Thymus (tissue), 11 donors: ENCODE data around the gene TUFM. TPM values are rescaled to one million over a fixed set of nuclear protein-coding genes. Genes with fewer than 3 reads are reported as not detected.
"Not testable (repeated sequence)": the region's sequence is repeated elsewhere in the genome, so short reads cannot be mapped to it uniquely, and the experiment has no call there.

Experiments
- DNase-seq, 9 donors: peaks; one replicate each; pipeline ENCODE4 v3.0.0-alpha.2; 2013; ENCODE audit warnings: low spot score in 9 of 9, low read depth in 6 of 9, missing footprints in 1 of 9
- H3K27ac ChIP-seq, 2 donors: one replicate each; pipeline ENCODE4 v1.5.1; 2013; ENCODE audit warnings: control low read depth in 1 of 2, low read depth in 1 of 2, low read length in 1 of 2, mild to moderate bottlenecking in 1 of 2, moderate library complexity in 1 of 2
- H3K27me3 ChIP-seq, 2 donors: one replicate each; pipeline ENCODE4 v1.5.1; 2013; ENCODE audit warnings: low read length in 1 of 2; ENCODE audit not compliant: control insufficient read depth in 2 of 2, insufficient read depth in 1 of 2
- H3K36me3 ChIP-seq, 2 donors: one replicate each; pipeline ENCODE4 v1.5.1; 2013; ENCODE audit warnings: low read length in 1 of 2, mild to moderate bottlenecking in 1 of 2, moderate library complexity in 1 of 2; ENCODE audit not compliant: control insufficient read depth in 2 of 2, insufficient read depth in 2 of 2
- H3K4me1 ChIP-seq, 2 donors: one replicate each; pipeline ENCODE4 v1.5.1; 2013; ENCODE audit warnings: low read length in 2 of 2; ENCODE audit not compliant: control insufficient read depth in 2 of 2, insufficient read depth in 2 of 2
- H3K4me3 ChIP-seq, 2 donors: one replicate each; pipeline ENCODE4 v1.5.1; 2013; ENCODE audit warnings: low read length in 2 of 2, control low read depth in 1 of 2, mild to moderate bottlenecking in 1 of 2
- H3K9me3 ChIP-seq, 2 donors: one replicate each; pipeline ENCODE4 v1.5.1; 2013; ENCODE audit warnings: low read length in 1 of 2, mild to moderate bottlenecking in 1 of 2; ENCODE audit not compliant: control insufficient read depth in 2 of 2, insufficient read depth in 1 of 2
- WGBS: extraction: QIAGEN DNeasy Blood & Tissue Kit; methylation state at CpG from one replicate; pipeline ENCODE4 v1.1.7; 2013; 5-methylcytosine and 5-hydroxymethylcytosine counted together
- polyA plus RNA-seq: library from polyadenylated mRNA; stranded (reverse); fragments of 200-250 nt; gene quantifications from one replicate; pipeline ENCODE4 v1.2.3, GENCODE V29; 2013
- total RNA-seq: library from RNA; stranded (reverse); fragments of 120-200 nt; gene quantifications from one replicate; pipeline ENCODE4 v1.2.4, GENCODE V29; 2013
- donor health status: healthy.

Gene TUFM
- total and polyA plus RNA-seq, 2 donors, result 94.2 to 208 TPM

DNA sequence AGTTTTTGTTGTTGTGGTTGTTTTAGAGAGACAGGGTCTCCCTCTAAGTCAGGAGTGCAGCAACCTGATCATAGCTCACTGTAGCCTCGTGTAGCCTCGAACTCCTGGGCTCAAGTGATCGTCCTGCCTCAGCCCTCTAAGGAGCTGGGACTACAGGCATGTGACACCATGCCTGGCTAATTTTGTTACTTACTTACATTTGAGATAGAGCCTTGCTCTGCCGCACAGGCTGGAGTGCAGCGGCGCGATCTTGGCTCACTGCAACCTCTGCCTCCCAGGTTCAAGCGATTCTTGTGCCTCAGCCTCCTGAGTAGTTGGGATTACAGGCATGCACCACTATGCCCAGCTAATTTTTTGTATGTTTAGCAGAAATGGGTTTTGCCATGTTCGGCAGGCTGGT, 21.5 kb upstream of the TUFM start:
- not testable (repeated sequence) for H3K27me3 ChIP-seq, DNase-seq, H3K4me3 ChIP-seq, H3K27ac ChIP-seq, H3K9me3 ChIP-seq
- Histone ChIP-seq H3K4me1 (peaks cover 0 to 16% of the 10 kb centered on the region in 2 donors), H3K36me3 (peaks cover 57 to 65% of the 10 kb centered on the region in 2 donors)
- 98% methylated on average over 9 of the region's 9 CpGs for WGBS

- 97% methylated on average over 13 of the region's 13 CpGs for WGBS
- Histone ChIP-seq H3K4me1 (peaks cover 0 to 21% of the 10 kb centered on the region in 2 donors), H3K4me3 (no peak overlapping the region), H3K36me3 (peaks cover 53 to 61% of the 10 kb centered on the region in 2 donors), H3K9me3 (peaks cover 0 to 2% of the 10 kb centered on the region in 2 donors), H3K27me3 (no peaks in the 10 kb centered on the region), H3K27ac (no peak overlapping the region)
- no peak for DNase-seq
These were observed 21.1 kb upstream of the TUFM start for GRCh38 chr16:28867241-28867640.

- Histone ChIP-seq H3K36me3 (peaks cover 46 to 54% of the 10 kb centered on the region in 2 donors), H3K27ac (no peak overlapping the region), H3K9me3 (peaks cover 0 to under 1% of the 10 kb centered on the region in 2 donors), H3K4me3 (no peak overlapping the region), H3K4me1 (peaks cover 0 to 25% of the 10 kb centered on the region in 2 donors), H3K27me3 (no peaks in the 10 kb centered on the region)
- no peak for DNase-seq
- WGBS, result 96% methylated on average over 17 of the region's 17 CpGs
These were observed 20.3 kb upstream of the TUFM start for GRCh38 chr16:28866454-28866804.

- Histone ChIP-seq H3K36me3 (peaks cover 41 to 48% of the 10 kb centered on the region in 2 donors), H3K27me3 (no peaks in the 10 kb centered on the region), H3K4me1 (peaks cover 0 to 25% of the 10 kb centered on the region in 2 donors), H3K4me3 (no peak overlapping the region), H3K27ac (no peak overlapping the region), H3K9me3 (no peaks in the 10 kb centered on the region)
- WGBS, result 94% methylated on average over 32 of the region's 32 CpGs
- no peak for DNase-seq
These were observed 19.7 kb upstream of the TUFM start for GRCh38 chr16:28865722-28866453.

GRCh38 chr16:28865001-28865688, 19.0 kb upstream of the TUFM start:
- peaks cover 33 to 41% of the 10 kb centered on the region in 2 donors for H3K36me3 ChIP-seq
- 98% methylated on average over 12 of the region's 12 CpGs for WGBS
- no peak for DNase-seq
- no peak overlapping the region for H3K27ac ChIP-seq
- H3K4me1 ChIP-seq, result peaks cover 0 to 25% of the 10 kb centered on the region in 2 donors
- no peaks in the 10 kb centered on the region for H3K27me3 ChIP-seq
- no peak overlapping the region for H3K4me3 ChIP-seq
- no peaks in the 10 kb centered on the region for H3K9me3 ChIP-seq

DNA sequence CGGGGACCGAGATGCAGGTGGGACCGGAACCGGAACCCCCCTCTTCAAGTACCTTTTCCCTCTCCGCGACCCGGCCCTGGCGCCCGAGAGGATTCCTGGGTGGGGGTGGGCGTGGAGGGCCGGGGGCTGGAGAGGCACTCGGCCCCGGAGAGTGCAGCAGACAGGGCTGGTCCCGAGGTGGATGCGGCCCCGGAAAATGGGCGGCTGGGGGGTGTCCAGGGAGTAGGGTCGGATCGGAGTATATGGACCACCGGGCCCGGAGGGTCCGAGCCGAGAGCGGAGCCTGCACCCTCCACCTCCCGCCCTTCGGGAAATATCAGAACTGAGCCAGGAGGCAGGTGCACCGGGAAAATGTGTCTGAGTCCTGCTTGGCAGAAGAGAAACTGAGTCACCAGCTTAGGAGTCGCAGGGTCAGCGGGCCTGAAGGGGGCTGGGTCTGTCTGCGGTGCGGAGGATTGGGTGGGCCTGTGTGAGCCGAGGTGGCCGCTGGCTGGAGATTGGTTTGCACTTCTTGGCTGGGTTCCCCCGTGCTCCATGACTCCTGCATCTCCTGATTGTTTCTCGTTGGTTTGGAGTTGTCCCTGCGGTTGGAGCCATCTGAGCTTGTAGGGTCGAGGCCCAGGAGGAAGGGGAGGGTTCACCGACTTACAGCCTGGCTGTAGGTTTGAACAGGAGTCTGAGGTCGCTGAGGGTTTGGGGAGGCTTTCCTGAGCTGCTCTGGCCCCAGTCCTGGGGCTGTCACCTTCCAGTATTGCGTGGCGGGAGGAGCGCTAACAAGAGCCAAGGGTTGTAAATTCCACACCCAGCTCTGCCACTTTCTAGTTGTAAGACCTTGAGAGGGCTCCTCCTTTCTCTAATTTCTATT, 18.0 kb upstream of the TUFM start:
- H3K9me3 ChIP-seq, result no peaks in the 10 kb centered on the region
- peaks cover 24 to 31% of the 10 kb centered on the region in 2 donors for H3K36me3 ChIP-seq
- DNase-seq, result peak in 1 of 9 donors; percentile 27
- H3K4me1 ChIP-seq, result peaks cover 0 to 25% of the 10 kb centered on the region in 2 donors
- 6% methylated on average over 42 of the region's 42 CpGs for WGBS
- H3K4me3 ChIP-seq, result peak overlapping the region; percentile 83 to 96
- H3K27me3 ChIP-seq, result no peaks in the 10 kb centered on the region
- peak overlapping the region; percentile 94 to 99 for H3K27ac ChIP-seq

DNA sequence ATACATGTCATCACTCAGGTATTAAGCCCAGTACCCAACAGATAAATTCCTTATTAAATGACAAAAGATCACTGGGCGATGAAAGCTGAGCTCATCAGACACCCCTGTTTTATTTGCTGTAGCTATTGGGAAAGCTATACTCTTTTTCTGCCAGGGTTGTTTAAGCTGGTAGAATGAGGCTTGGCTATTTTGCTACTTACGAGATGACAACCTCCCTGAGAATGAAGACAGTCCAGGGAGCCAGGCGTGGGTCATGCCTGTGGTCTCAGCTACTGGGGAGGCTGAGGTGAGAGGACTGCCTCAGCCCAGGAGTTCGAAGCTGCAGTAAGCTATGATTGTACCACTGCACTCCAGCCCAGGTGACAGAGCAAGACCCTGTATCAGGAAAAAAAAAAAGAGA, 13.2 kb upstream of the TUFM start:
- no peak for DNase-seq
- Histone ChIP-seq H3K4me3 (no peak overlapping the region), H3K36me3 (no peaks in the 10 kb centered on the region), H3K9me3 (no peaks in the 10 kb centered on the region), H3K27ac (no peak overlapping the region), H3K27me3 (no peaks in the 10 kb centered on the region), H3K4me1 (peaks cover 0 to 16% of the 10 kb centered on the region in 2 donors)
- 98% methylated on average over 4 of the region's 4 CpGs for WGBS

- H3K4me3 ChIP-seq, result no peak overlapping the region
- H3K36me3 ChIP-seq, result no peaks in the 10 kb centered on the region
- WGBS, result 96% methylated on average over 8 of the region's 8 CpGs
- peaks cover 0 to 13% of the 10 kb centered on the region in 2 donors for H3K4me1 ChIP-seq
- H3K27me3 ChIP-seq, result no peaks in the 10 kb centered on the region
- DNase-seq, result no peak
- no peaks in the 10 kb centered on the region for H3K9me3 ChIP-seq
- no peak overlapping the region for H3K27ac ChIP-seq
These were observed 12.3 kb upstream of the TUFM start for GRCh38 chr16:28858421-28858820.

DNA sequence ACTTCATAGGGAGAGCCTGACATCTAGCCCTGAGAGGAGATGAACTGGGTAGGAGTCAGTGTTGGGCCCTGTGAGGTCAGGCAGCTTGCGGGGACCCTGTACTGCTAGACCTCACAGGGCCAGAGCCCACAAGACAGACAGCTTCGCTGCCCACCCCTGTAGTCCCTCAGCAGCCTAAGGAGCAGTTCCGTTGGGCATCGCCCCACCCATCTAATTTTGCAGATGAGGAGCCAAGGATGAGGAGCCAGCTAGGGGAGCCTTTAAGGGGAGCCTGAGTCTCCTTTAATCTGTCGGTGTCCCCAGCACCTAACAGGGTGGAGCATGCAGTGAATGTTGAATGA, 755 bp upstream of the TUFM start:
- Histone ChIP-seq H3K27me3 (no peaks in the 10 kb centered on the region), H3K9me3 (peaks cover 0 to 4% of the 10 kb centered on the region in 2 donors), H3K36me3 (peaks cover 22 to 33% of the 10 kb centered on the region in 2 donors), H3K4me1 (peaks cover 9 to 21% of the 10 kb centered on the region in 2 donors), H3K4me3 (peak overlapping the region; percentile 79 to 97), H3K27ac (peak overlapping the region in 1 of 2 donors; percentile 79)
- WGBS, result 31% methylated on average over 5 of the region's 5 CpGs
- peak in 1 of 9 donors; percentile 24 for DNase-seq
